Smooth muscle cell of the brain vasculature (primary cell): ENCODE results near the gene HIVEP2.
"Not testable (repeated sequence)": the region's sequence is repeated elsewhere in the genome, so short reads cannot be mapped to it uniquely, and the experiment has no call there.

ENCODE experiments used
- DNase-seq: peaks from one replicate; pipeline ENCODE4 v3.0.0-alpha.2; 2012; ENCODE audit warnings: low read depth, low spot score

The HIVEP2 gene

GRCh38 chr6:142945049-142945445 is at the start of gene HIVEP2:
HIVEP2 (minus strand) TSS chr6:142945176; CDS start chr6:142774738, 170,438 bp downstream.
- no peak for DNase-seq

GRCh38 chr6:142993977-142994376 is 49.0 kb upstream of the HIVEP2 start:
- no peak for DNase-seq

GRCh38 chr6:142987490-142987889 is 42.5 kb upstream of the HIVEP2 start:
- no peak for DNase-seq

- DNase-seq: no peak
Observed at GRCh38 chr6:142985281-142985680, 40.3 kb upstream of the HIVEP2 start.

GRCh38 chr6:142984386-142984785 is 39.4 kb upstream of the HIVEP2 start:
- no peak for DNase-seq

GRCh38 chr6:142975365-142975764 is 30.4 kb upstream of the HIVEP2 start:
- DNase-seq: no peak

- not testable (repeated sequence) for DNase-seq
Observed at GRCh38 chr6:142970941-142971340, 26.0 kb upstream of the HIVEP2 start.

GRCh38 chr6:142968601-142969000 is 23.6 kb upstream of the HIVEP2 start:
- no peak for DNase-seq

- no peak for DNase-seq
Observed at GRCh38 chr6:142966294-142966693, 21.3 kb upstream of the HIVEP2 start.

- DNase-seq: no peak
Observed at GRCh38 chr6:142965164-142965563, 20.2 kb upstream of the HIVEP2 start.

GRCh38 chr6:142960098-142960497 is 15.1 kb upstream of the HIVEP2 start:
- DNase-seq: no peak

- DNase-seq: no peak
Observed at GRCh38 chr6:142958343-142958742, 13.4 kb upstream of the HIVEP2 start.

GRCh38 chr6:142956726-142957125 is 11.8 kb upstream of the HIVEP2 start:
- no peak for DNase-seq

GRCh38 chr6:142954844-142955243 is 9.9 kb upstream of the HIVEP2 start:
- no peak for DNase-seq

- no peak for DNase-seq
Observed at GRCh38 chr6:142953373-142954273, 8.6 kb upstream of the HIVEP2 start.

GRCh38 chr6:142952614-142953013 is 7.6 kb upstream of the HIVEP2 start:
- no peak for DNase-seq

- no peak for DNase-seq
Observed at GRCh38 chr6:142950291-142950690, 5.3 kb upstream of the HIVEP2 start.

- DNase-seq: no peak
Observed at GRCh38 chr6:142947714-142948480, 2.9 kb upstream of the HIVEP2 start.

GRCh38 chr6:142946924-142947713 is 2.1 kb upstream of the HIVEP2 start:
- no peak for DNase-seq

- peak; percentile 95 for DNase-seq
Observed at GRCh38 chr6:142946181-142946923, 1.4 kb upstream of the HIVEP2 start.
